G401 (cell line): ENCODE measurements around the gene TMED7. TPM values are rescaled to one million over a fixed set of nuclear protein-coding genes. Genes with fewer than 3 reads are reported as not detected.

Source experiments
- DNase-seq: peaks from one replicate; pipeline ENCODE4 v3.0.0-alpha.2; 2015; ENCODE audit warnings: low spot score
- in situ Hi-C: cut with HindIII; loops from 2 replicates; pipeline ENCODE4 v1.10.0; 2016; ENCODE audit warnings: low sequenced_read_pairs, mixed read lengths
- total RNA-seq: library from RNA; depleted of rRNA; stranded (reverse); fragments of >200 nt; shearing (Covaris generic); gene quantifications from 2 replicates; pipeline ENCODE4 v1.2.3, GENCODE V29; 2014

The TMED7 gene
- total RNA-seq, 1 experiment from 2014 or later = 52.2 TPM

DNA sequence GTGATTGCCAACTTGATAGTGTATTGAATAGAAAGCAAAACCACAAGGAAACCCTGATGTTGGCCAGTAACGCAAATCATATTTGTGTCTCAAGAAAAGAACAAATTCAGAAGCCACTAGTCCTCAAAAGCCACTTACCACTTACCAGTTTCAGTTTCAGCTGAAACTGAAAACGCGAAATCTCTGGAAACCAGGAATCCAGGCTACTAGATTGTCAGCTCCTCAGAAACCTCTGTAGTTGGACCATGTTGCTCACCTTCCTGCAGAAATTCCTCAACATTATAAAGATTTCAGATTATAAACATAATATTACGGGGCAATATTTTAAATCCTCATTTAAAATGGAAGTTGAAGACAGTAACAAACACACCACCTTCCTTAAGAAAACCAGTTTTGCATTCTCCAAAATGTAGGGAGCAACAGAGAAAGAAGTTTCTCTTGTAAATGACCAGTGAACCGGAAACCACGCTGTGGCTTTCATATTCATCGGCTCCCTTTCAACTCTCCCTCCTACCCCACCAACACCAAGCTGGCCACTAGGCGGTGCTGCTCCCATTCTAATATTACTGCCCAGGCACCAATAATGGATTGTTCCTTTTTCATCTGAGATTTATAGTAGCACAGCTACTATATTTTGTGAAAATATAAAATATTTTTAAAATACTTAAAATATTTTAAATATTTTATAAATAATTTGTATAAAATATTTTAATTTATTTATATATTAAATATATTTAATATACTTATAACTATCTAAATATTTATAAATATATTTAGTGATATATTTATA is 8.7 kb upstream of the TMED7 start:
- in situ Hi-C loops = no loop called here
- DNase-seq = peak; percentile 80

DNA sequence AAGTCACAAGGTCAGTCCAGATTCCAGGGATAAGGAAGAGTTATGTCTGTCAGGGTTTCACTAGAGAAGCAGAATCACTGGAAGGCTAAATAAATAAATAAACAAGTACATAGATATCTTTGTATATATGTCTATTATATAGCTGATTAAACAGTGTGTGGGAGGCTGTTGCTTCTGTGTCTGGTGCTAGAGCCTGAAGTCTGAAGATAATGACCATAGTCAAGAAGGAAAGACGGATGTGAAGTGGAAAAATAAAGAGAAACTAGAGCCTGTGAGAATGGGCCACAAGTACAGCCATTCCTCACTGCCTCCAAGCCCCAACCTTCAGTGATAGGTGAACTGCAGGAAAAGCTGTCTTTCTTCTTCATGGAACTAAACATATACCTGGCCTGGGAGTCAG is 4.1 kb upstream of the TMED7 start:
- in situ Hi-C loops = no loop called here
- no peak for DNase-seq

DNA sequence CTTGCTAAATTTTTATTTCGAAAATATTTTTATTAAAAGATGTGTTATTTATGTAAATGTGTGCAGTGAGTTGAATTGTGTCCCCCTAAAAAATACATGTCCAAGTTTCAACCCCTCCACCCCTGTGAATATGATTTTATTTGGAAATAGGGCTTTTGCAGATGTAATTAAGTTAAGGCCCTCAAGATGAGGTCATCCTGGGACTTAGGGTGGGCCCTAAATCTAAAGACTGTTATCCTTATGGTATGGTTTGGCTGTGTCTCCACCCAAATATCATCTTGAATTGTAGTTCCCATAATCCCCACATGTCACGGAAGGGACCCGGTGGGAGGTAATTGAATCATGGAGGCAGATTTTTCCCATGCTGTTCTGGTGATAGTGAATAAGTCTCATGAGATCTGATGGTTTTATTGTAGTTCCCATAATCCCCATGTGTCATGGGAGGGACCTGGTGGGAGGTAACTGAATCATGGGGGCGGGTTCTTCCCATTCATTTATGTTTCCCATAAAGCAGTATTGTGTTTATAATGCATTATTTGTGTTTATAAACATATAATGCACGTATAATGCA is 1.5 kb upstream of the TMED7 start:
- DNase-seq = no peak

DNA sequence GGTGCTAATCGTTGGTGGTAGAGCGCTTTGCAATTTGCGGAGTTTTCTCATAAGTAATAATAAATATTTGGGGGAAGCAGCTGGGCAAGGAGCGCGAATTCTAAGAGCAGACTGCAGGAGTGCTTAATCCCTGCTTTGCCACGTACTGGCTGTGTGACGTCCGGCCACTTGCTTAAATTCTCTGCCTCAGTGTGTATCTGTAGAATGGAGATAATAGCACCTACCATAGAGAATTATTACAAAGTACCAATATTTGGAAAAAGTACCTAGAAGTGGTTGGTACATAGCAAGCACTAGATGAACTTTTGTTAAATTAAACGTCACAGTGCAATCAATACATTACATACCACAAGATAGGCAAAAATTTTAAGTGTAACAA is 598 bp upstream of the TMED7 start:
- no peak for DNase-seq
- in situ Hi-C loops = no loop called here

More for the DNA sequence above, 1.5 kb upstream of the TMED7 start:
- in situ Hi-C loops = no loop called here

DNA sequence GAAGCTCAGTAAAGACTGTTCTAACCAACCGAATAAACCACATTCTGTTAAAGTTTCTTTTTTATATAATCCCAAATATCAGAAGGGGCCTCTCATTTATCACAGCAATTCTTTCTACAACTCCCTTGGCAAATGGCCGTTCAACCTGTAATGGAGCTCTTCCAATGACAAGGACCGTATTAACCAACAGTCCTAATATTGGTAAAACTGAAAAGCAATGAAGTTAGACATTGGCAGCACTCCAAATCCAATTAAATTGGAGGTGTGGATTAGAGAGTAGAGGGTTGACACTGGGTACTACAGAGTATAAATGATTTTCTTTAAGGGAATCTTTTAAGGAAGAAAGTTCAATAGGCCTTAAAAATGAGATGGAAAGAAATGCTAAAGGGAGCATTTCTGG is 842 bp downstream of the TMED7 start:
- in situ Hi-C loops = no loop called here
- no peak for DNase-seq

DNA sequence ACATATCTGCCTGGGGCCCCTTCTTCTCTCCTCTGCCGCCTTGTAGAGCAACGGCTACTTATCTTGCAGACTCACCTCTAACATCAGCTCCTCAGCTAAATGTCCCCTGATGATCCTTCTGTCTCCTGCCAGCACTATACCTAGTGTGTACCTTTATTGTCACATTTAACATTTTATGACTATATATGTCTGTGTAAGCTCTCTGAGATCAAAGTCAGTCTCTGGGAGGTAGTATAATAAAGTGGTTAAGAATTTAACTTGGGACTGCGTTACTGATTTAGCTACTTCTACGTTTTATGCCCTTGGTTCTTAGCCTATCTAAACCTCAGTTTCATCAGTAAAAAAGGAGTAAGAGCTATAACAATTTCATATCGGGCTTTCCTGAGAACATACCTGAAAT is 2.2 kb downstream of the TMED7 start:
- no peak for DNase-seq
- in situ Hi-C loops = no loop called here

DNA sequence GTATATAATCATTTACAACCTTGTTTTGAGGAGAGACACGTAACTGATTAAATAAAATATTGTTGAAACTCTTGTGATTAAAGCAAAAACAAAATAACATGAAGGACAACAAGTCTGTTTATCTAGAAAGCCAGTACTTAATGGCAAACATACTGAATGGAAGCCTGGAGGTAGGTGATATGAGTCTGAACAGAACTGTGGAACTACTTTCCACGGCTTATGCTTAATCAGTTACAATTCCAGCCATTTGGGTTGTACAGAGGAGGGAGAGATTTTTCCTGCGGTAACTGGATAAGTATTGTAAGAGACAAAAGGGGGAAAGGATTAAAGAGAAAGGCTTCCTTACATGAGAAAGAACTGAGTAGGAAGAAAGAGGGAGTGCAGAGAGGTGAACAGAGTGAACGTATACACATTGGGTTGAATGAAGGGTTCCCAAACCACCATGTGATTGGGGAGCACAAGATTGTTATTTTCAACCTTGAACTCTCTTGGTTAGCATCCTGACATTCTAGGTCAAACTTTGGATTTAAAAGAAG is 4.4 kb downstream of the TMED7 start:
- in situ Hi-C loops = no loop called here
- DNase-seq = no peak

DNA sequence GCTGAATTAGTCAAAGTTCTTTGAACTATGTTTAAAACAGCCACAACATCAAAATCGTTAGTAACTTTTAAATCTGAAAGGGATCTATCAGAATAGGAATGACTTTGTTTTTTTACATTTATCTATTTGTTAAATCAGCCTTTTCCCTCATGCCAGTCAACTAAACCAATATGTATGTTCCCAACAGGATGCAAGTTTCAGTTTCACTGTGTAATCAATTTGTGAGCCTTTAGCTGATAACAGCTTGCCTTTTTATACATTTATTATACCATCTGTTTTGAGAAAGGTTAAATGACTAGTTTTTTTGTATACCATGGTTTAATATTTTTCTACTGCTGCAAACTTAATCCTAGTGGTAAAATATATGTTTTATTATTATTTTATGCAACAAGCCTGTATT is 8.9 kb downstream of the TMED7 start:
- no peak for DNase-seq
- in situ Hi-C loops = no loop called here

DNA sequence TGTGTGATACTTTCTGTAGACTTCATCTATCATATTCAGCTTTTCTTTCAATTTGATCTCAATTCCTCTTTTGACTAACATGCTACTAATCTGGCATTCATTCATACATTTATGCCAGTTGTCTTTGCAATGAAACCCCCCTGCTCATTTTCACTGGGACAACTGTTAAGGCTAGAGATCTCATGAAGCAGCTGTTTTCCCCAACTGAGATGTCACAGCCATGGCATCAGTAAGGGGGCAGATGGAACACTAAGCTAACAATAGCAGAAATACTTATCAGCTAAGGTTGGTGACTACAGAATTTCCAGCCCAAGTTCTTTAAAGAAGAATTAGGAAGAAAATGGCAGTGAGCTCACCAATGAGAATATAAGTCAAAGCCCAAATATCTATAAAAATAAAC is 9.4 kb downstream of the TMED7 start:
- in situ Hi-C loops = no loop called here

DNA sequence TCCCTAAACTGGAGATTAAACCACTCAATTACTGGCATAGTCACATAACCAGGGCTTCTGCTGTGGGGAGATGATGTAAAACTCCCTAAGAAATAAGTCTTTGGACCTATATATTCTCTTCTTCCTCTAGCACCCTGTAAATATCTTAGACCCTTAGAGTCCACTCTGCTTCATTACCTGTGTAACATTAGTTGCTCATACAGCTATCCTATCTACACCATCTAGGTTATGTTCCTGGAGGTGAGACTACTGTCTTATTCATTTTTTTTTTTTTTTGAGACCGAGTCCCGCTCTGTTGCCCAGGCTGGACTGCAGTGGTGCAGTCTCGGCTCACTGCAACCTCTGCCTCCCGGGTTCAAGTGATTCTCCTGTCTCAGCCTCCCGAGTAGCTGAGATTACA is 14.0 kb downstream of the TMED7 start:
- in situ Hi-C loops = no loop called here
- no peak for DNase-seq

More for the DNA sequence above, 9.4 kb downstream of the TMED7 start:
- no peak for DNase-seq

DNA sequence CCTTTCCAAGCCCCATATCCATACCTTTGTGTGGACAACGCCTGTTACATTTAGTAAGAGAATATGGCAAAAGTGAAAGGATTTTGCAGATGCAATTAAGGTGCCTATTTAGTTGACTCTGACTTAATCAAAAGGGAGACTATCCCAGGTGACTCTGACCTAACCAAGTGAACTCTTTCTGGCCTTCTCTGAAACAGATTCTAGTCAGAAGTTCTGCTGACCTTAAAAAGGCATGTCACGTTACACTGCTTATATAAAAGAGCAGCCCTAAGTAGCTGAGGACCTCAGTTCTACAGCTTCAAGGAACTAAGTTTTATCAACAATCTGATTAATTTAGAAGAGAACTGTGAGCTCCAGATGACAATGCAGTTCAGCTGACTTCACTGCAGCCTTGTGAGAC is 17.9 kb downstream of the TMED7 start:
- DNase-seq = no peak
- in situ Hi-C loops = no loop called here

DNA sequence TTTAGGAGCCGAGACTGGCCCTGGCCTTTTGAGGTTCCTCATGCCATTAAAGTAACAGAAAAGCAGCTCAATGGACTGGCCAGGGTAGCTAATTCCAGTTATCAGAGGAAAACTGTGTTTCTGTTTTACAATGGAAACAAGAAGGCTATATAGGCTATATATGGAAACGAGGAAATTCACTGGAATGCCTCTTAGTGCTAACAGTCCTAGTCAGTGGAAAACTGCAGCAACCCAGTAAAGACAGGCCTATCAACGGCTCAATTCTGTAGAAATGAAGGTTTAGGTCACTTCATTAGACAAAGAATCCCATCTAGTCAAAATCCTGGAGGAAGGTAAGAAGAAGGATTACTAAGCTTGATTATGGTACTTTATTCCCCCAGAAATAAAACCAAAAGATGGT is 20.4 kb downstream of the TMED7 start:
- in situ Hi-C loops = no loop called here
- DNase-seq = no peak

DNA sequence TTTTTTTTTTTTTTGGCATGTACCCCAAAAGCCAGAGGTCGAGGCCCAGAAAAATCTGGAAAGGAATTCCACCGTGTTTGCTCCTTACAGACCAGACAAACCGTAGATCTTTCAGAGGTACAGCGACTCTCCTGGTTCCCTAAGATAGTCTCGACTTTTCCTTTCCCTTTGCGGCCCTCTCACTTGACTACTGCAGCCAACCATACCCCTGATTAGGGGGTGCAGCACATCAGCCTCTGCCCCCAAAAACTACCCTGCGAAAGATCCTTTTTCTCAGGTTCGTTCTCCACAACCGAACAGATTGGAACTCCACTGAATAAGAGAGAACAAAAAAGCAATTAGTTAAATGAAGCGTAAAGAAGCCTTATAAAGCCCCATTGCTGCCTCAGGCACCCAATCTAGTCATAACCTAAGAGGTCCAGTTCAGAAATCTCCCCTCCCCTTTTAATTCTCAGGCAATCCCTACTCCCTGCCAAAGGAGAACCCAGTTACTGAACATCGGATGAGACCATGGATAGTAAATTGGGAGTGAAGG is 23.2 kb downstream of the TMED7 start:
- in situ Hi-C loops = no loop called here
- DNase-seq = peak; percentile 49

DNA sequence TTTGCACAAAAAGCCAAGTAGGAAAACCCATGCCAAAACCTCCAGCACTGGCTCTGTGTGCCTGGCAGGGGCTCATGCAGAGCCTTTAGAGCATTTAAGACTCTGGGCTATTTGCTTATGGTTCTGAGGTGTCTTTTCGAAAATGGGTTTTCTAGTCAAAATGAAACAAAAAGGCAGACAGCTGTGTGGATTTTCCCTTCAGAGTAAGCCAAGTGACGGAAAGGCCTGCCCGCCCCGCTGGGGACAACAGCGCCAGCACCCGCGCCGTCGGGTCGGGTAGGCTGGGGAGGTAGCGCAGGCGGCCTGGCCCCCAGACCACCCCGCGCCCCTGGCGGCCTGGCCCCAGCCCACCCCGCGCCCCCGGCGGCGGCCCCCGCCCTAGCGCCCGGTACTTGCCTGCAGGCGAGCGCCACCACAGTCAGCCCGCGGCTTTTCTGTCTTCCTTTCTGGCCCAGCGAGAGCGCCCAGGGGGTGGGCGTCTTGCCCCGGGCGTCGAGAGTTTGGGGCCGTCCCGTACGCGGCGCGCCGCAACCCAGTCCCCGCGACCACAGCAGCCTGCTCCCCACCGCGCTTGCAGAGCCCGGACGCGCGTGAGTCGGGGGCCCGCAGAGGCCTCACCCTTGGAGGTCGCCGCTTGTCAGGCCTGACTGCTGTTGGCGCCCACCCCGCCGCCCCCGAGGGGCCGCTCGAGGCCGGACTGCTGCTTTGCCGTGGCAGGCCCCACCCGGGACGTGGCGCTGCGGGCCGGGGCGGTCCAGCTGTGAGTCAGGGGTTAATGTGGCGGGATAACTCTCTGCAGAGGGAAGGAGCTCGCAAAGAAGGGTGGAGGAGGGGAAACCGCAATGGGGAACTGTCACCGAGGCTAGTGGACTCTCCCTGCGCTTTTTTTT is 23.9 kb downstream of the TMED7 start, which contains the start of gene TICAM2:
Gene TICAM2, minus strand, starts transcription at position 779 of the 890 bp plus-strand sequence. CDS start 21,223 bp downstream, outside the sequence.
- DNase-seq = peak; percentile 60
- in situ Hi-C loops = no loop called here

DNA sequence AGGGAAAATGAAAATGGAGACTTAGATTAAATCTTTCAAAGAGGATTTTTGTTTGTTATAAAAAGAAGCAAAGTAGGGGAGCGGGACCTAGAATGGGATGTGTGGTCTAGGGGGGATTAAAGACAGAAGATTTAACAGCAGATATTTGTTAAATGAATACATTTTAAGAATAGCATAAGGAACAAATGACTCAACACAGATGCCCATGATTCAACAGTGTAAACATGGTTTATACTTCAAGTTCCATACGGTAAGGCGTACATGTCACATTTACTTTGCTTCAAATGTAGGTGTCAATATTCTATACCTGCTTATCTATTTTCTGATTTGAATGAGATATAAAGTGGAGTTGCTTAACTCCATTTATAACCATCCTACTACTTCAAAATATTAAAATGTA is 25.1 kb downstream of the TMED7 start:
- DNase-seq = no peak
- in situ Hi-C loops = no loop called here

DNA sequence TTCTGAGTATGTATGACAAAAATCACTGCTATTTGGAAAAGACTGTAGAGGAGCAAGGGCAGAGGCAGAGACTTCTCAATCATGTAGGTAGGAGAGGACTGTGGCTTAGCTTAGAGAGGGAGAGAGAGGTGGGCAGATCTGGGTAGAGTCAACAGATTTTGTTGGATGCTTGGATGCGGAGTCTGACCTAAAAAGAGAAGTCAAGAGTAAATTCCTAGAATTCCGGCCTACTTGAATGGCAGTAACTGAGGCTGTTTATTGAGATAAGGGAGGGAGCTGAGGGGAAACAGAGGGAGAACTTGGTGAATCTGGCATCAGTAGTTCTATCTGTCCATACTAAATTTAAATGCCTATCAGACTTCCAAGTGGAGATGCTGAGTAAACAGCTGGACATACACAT is 25.9 kb downstream of the TMED7 start:
- in situ Hi-C loops = no loop called here
- DNase-seq = no peak

DNA sequence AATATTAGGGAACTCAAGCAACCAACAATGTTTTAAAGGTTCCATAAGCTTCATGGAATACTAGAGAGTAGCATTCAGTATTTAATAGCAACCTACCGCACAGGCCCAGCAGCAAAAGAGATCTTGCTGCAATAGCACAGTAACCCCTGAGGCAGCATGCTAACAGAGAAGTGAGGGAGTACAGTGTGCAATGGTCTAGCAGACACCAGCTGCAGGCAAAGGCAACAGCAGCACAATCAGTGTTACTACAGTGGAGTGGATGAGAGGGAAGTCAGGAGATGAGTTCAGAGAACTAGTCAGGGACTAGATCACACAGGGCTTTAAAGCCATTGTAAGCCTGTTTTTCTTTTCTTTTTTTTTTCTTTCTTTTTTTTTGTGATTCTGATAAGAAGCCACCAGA is 26.3 kb downstream of the TMED7 start:
- DNase-seq = no peak
- in situ Hi-C loops = no loop called here

DNA sequence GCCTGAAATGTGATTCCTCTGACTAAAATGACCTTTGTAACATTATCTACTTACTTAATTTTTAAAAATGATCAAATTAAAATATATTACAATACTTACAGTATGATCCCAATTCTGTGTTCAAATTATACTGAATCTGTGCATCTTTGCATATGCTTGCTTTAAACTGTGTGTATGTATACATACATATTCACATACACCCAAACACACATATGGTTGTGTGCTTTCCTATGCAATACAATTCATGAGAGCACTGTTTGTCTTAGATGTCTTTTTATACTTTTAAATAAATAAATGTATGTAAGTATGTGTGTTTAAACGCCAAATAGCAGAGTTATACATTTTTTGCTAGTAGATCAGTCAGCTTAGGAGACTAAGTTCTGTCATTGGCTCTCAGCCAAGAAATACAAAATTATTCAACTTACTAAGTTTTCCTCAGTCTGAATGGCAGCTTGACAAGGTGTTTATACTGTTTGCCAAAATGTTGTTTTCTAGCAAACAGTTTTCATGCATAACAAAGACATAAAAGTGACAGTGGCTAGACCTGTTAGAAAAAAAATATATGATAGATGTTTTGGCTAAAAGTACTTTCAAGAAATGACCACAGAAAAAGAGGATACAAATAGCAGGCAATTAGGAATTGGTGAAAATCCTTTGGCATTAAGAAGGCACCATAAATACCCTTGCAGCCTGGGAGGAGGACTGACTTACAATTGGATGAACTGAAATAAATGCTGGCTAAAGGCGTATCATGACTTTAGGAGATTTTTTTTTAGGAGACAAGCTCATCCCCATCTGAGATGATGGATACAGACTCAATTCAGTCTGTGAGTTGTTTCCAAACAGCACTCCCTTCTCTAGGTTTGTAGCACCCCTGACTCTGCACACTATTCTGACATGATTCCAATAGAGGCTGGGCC is 31.4 kb downstream of the TMED7 start:
- in situ Hi-C loops = no loop called here
- DNase-seq = no peak

DNA sequence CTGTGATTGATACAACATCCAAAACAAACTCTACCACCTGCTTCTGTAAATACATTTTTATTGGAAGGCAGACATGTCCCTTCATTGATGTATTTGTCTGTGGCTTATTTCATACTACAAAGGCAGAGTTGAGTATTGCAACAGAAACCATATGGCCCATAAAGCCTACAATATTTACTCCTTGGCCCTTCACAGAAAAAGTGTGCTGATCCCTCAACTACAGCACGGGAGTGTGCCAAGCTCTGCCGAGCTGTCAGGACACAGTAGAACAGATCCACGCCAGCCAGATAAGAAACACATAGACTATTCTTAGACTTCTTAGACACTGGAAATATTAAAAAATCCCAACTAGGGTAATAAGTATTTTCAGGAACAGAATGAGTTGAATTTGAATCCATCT is 36.8 kb downstream of the TMED7 start:
- in situ Hi-C loops = no loop called here
- no peak for DNase-seq
